OCI-LY1 (cell line): Measurements from ENCODE around the gene FGR.

Experiments used
- CTCF ChIP-seq: fragments of 200-600 bp; sonication (generic), shearing (Covaris generic); IDR thresholded peaks from 2 replicates; pipeline ENCODE4 v1.5.1; 2017; ENCODE audit warnings: mild to moderate bottlenecking, antibody characterized with exemption, low read length, moderate library complexity, mixed read lengths
- EZH2 ChIP-seq: fragments of 200-600 bp; sonication (generic), shearing (Covaris generic); IDR thresholded peaks from 2 replicates; pipeline ENCODE4 v1.8.0; 2017; ENCODE audit warnings: borderline replicate concordance, mixed run types, mild to moderate bottlenecking, antibody characterized with exemption, low read length, moderate library complexity, mixed read lengths

- TF ChIP-seq EZH2, result no peak
- TF ChIP-seq CTCF, result no peak
Measured at GRCh38 chr1:27630859-27631491, 4.0 kb downstream of the FGR start.
